ENCODE results near the gene LBHD2.

DNA sequence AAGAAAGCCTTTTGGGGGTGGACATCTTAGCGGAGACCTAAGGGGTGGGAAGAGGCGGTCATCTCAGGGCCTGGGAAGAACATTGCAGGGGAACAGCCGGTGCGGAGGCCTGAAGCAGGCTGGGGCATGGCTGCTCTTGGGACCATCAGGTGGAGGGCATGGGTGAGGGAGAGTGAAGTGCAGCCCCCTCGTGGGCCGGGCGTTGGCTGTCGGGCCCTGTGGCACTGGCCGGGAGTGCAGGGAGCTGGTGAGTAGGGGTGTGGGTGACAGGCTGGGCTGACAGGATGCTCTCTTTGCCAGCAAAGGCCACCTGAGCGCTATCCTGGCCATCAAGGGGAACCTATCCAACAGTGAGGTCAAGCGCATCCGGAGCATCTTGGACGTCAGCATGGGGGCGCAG is 50.9 kb downstream of the LBHD2 start:
- TF ChIP-seq POLR2A (IDR thresholded peaks at IDR 0.05) (no peak), CTCF (IDR thresholded peaks at IDR 0.05) (no peak)
